GM11168 (cell line): Measurements from ENCODE around the gene SLC38A8.

Experiments
- in situ Hi-C: fragments of 300-500 bp; cut with MboI; formaldehyde crosslinking; loops from one replicate; pipeline ENCODE4 v1.12.0; 2022; ENCODE audit warnings: low sequenced_read_pairs; ENCODE audit not compliant: unreplicated experiment

The SLC38A8 gene

DNA sequence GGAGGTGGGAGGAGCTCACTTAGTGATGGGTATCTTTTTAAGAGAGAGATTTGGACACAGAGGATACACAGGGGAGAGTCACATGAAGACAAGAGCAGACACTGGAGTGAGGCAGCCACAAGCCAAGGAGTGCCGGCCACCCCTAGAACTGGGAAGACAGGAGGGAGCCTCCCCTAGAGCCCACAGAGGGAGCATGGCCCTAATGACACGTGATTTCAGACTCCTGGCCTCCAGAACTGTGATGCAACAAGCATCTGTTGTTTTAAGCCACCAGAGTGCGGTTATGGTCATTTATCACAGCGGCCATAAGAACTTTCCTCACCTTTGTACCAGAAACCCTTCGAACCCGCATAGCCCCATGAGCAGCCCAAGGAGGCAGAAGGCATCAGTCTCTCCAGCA, 33.3 kb downstream of the SLC38A8 start:
- in situ Hi-C loops = no loop called here

DNA sequence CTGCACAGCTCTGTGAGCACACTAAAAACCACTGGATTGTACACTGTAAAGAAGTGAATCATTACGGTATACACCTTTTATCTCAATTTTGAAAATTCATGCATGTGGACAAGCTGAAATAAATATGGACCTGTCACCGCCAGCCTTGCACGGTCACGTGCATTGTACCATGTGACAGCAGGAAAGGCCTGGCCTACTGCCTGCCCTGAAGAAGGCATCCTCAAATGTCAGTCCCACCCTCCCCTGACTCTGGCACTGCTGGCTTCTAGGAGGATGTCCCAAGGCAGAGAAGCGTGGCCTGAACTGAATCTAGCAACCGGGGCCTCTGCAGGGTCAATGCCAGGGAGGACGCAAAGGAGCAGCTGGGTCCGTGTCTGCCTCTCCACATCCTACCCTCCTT, 34.6 kb downstream of the SLC38A8 start:
- in situ Hi-C loops = no loop called here

DNA sequence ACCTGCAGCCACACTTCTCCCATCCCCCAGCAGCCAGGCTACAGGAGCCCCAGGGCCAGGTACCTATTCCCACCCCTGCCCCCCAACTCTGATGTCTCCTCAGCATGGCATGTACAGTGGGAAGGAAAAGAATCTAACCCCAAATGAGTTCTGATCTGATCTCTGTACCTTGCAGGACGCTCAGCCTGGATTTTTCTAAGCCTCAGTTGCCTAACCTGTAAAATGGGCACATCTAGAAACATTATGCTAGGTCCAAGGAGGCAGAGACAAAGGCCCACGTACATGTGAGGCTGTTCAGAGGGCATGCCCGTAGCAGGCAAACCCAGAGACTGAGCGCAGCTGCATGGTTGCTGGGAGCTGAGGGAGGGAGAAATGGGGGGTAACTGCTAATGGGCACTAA, 35.1 kb downstream of the SLC38A8 start:
- in situ Hi-C loops = no loop called here

DNA sequence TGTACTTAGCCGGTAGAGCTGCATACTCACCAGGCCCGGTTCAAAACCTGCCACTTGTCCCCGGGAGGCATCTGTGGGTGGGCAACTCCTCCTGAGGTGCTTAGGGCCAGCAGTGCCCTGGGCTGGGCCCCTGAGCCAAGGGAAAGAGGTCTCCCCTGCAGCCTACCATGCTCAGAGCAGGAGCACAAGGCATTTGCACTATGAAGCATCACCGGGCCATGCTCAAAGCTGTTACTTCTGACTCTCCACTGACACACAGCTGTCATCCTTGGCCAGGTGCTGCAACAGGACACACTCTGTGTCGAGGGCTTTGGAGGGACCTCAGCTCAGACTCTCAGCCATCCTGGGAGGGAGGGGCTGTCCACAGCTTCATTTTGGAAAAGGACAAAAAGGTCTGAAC, 37.2 kb downstream of the SLC38A8 start:
- in situ Hi-C loops = no loop called here

DNA sequence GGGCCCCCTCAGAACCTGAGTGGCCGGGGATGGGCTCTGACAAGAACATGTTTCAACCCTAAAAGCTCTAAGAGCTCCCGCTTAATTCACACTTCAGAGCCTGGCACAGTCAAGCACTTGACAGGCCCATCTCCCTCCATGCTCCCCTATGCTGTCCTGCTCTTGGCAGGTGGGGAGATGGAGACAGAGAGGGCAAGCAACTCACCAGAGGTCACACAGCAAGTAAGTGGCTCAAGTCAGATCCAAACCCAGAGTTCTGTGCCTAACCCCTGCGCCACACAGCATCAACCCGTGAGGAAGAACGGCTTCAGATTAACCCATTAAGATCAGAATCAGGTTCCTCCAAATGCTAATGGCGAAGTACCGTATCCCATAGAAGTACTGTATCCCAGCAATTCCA, 38.2 kb downstream of the SLC38A8 start:
- in situ Hi-C loops = no loop called here

DNA sequence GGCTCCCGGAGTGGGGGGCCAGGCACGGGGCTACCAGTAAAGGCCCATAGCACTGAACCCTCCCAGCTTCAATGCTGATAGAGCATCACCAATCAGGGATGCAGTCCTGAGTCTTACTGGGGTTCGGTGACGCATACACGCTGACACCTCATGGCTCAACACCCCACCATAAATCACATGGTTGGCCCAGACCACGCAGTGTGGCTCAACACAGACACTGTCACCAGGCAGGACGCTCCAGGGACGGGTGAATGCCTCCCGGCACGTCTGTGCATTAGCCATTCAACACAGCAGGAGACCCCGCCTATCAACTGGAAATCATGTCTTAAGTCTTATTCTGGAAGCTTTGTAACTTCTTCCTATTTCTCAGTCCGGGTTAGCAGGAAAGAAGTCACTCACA, 39.6 kb downstream of the SLC38A8 start:
- in situ Hi-C loops = no loop called here

DNA sequence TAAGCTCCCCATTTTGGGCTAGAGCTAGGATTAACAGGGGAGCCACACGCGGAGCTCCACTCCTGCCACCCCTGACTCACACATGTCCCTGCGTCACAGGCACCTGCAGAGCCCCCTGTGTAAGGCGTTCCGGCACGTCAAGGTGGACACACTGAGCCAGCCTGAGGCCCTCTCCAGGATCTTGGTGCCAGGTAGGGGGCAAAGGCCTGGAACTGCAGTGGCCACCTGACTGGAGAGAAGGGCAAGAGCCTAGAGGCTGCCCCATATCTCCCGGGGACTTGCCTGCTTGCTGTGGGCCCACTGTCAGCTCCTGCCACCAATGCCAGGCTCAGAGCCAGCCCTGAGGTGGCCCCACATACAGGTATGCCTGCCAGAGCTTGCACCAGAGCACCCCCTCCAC, 40.9 kb downstream of the SLC38A8 start:
- in situ Hi-C loops = no loop called here

DNA sequence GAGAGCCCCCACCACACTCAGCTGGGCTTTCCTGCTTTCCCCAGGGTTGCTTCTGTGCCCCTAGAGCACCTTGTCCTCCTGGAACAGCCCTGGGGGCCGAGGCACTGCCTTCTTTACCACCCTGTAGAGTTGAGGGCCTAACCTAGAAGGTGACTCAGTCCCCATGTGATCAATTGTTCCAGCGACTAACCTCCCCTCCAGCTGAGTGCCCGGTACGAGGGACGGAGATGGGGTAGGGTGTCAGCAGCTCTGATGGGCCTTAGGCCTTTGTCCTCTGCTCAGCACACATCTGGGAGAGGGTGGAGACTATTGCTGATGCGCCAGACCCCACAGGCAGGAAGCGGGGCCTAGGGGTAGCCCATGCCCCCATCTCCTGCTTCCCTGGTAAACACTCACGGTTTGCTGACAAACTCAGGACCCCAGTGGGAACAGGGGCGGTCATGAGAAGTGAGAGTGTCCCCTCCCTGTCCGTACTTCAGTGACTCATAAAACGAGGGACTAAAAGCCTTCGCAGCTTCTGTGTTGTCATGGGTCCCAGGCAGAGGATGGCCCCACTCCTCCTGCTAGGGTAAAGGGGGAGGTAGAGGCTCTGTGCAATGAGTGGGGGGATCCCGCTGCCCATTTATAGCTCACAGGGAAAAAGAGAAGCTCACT, 41.5 kb downstream of the SLC38A8 start:
- in situ Hi-C loops = no loop called here

DNA sequence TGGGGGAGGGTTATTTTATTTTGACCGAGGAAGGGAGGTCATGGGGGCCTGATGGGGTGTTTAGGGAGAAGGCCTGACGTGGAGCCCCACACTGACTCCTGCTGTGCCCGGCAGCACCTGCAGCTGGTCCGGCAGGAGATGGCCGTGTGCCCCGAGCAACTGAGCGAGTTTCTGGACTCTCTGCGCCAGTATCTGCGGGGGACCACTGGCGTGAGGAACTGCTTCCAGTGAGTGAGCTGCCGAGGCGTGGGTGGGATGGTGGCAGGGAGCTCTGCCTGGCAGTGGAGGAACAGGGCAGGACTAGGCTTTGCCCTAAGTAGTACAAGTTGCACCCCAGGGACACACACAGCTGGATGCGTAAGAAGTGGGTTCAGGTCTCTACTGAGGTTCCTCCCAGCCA, 44.5 kb downstream of the SLC38A8 start:
- in situ Hi-C loops = no loop called here

DNA sequence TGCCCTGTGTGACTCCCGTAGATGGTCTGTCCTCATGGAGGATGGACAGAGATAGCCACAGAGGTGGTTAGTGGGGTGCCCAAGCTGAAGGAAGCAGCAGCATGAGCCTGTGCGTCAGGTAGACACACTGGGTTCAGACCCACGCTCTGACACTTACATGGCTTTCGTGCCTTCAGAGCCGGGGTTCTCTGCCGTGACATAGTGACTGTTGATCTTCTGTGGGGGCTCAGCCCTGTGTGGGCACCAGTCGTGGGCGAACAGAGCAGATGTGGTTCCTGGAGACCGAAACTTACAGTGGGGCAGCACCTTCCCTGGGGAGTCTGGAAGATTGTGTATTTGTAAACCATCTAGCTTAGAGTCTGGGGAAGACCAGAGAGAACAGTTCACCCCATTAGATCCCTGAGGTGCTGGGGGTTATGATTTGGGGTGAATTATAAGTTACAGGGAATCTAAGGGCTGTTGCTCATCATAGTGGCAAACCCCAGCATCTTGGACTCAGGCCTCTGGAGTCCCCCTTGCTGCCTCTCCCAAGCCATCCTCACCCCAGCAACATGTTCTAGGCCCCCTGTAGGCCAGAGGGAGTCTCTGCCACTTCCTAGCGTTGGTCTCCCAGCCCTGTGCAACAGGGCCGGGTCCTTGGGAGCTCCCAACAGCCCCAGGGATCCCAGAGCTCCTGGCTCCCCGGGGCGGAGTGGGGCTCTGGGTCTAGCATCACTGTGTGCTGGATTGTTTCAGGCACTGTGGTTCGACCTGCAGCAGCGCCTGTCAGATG, 45.9 kb downstream of the SLC38A8 start:
- in situ Hi-C loops = no loop called here

DNA sequence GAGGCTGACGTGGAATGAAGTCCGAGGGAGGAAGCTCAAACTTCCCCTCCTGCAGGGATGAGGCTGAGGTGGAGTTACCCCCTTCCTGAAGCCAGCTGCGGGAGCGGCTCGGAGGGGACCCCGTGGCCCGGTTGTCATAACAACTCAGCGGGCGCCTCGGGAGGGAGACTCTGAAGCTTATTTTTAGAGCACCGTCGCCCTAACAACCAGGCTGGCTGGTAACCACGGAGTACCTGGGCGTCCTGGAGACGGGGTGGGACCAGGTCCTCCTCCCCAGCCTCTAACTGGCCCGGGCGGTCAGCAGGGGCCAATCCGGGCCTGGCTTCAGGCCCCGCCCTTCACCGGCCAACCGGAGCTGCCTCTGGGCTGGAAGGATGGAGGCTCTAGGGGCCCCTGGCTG, 46.8 kb downstream of the SLC38A8 start:
- in situ Hi-C loops = no loop called here

DNA sequence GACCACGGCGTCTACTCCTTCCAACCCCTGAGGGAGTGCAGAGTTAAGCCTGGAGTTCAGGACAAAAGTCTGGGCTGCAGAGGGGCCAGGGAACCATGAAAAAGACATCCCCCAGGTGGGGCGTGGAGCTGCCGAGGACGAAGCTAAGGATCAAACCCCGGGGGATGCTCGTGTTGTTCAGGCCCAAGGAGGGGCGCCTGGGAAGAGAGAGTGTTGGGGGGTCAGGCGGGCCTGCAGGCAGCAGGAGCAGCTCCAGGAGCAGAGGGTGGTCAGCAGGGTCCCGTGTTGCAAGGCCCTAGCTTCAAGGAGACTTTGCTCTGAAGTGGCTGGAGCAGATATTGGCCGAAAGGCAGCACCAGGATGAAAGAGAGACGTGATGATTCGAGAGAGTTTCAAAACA, 47.9 kb downstream of the SLC38A8 start:
- in situ Hi-C loops = no loop called here

DNA sequence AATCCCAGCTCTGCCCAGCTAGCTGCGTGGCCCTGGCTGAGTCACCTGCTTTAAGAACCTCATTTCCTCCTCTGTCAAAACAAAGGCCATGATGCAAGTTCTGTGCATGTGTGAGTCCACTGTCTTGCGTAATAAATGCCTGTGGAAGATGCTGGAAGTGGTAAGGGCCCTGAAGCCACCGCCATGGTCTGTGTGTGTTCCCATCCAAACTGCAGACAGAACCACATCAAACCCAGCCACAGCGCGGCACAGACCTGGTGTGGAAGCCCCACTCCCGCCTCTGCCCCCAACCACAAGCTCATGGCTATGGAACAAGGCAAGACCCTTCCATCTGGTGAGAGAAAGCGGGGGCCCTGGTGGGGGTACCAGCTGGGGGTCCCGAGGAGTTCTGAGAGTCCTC, 48.5 kb downstream of the SLC38A8 start:
- in situ Hi-C loops = no loop called here

DNA sequence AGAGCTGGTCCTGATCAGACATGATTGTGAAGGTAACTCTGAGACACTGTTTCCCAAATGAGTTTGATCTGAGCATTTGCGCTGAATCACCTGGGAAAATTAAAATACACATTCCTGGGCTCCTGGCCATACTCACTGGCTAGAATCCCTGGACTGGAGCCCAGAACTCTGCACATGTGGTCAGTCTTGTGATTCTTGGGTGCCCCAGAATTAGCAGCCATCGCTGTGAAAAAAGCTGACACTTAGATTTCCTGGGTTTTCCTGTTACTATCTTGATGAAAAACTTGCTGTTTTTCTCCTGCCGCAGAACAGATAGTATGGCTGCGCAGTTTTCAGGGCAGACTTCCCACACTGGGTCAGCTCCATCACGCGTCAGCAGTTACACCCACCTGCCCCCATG, 50.0 kb downstream of the SLC38A8 start:
- in situ Hi-C loops = no loop called here

DNA sequence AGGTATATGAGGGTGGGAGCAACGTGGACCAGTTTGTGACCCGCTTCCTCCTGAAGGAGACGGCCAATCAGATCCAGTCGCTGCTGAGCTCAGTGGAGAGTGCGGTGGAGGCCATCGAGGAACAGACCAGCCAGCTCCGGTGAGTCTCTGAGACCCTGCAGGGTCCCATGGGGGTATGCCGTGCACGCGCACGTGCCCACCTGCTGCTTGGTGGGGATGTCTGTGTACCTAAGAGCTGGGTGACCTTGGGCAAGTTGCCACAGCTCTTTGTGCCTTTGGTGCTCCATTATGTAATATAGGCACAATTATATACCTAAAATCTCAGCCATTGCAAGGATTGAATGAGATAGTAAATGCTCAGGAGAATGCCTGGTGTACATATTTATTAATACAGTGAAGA, 52.1 kb downstream of the SLC38A8 start:
- in situ Hi-C loops = no loop called here

DNA sequence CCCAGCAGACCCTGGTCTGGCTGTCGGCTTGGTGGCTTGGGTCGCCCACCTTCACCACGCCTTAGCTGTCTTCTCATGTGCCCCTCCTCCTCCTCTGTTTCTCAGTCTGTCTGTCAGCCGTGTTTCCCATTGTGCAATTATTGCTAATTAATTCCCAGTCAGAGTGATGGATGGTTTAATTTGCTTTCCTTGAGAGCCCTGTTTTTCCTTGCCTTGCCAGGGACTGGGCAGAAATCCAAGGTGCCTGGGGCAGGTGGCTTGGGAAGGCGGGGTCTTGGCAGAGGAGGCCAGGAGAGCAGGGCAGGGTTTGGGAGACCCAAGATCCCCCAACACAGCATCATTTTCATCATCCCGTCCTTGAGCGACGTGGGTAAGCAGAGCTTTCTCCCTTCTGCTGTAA, 53.3 kb downstream of the SLC38A8 start:
- in situ Hi-C loops = no loop called here

DNA sequence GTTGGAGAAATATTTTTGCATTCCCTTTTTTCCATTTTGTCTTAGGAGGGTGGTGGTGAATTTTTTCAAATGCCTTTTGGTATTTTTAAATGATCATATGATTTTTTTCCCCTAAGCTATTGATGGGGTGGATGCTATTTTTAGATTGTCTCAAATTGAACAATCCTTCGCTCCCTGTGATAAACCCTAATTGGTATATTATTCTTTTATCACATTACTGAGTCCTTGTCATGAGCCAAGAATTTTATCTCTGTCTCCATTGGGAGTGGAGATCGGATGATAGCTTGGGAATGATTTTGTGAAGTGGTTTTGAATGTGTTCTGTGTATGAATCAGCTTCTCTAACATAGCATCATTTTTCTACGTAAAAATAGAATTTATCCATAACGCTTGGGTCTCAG, 59.1 kb downstream of the SLC38A8 start:
- in situ Hi-C loops = no loop called here

DNA sequence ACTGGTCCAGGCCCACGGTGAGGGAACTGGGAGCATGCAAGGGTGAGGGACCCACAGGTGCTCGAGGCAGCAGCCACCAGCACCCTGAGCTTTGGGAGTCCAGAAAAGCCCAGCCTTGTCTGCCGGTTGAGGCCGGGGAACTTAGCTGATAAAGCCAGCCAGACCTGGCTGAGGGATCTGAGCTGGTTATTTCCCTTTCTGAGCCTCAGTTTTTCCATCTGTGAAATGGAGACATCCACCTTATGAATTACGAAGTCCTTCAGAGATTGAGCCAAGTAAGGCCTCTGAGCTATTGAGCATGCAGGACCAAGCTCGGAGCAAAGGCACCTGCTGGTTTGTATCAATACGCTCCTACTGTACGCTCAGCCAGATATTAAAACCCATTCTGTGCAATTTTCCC, 60.8 kb downstream of the SLC38A8 start:
- in situ Hi-C loops = no loop called here

DNA sequence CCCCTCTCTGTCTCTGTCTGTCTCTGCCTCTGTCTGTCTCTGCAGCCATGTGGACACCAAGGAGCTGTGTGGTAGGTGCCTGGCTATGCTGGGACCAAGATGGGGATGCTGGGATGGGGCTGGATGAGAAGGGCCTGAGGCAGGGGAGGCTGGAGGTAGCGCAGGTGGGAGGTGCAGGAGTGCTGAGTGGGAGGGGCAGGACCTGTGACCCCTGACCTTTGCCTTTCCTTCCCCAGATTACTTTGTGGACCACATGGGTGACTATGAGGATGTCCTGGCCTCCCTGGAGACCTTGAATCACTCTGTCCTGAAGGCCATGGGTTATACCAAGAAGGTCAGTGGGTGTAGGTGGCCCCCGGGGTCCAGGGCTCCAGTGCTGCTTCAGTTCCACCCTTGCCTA, 61.8 kb downstream of the SLC38A8 start:
- in situ Hi-C loops = no loop called here

DNA sequence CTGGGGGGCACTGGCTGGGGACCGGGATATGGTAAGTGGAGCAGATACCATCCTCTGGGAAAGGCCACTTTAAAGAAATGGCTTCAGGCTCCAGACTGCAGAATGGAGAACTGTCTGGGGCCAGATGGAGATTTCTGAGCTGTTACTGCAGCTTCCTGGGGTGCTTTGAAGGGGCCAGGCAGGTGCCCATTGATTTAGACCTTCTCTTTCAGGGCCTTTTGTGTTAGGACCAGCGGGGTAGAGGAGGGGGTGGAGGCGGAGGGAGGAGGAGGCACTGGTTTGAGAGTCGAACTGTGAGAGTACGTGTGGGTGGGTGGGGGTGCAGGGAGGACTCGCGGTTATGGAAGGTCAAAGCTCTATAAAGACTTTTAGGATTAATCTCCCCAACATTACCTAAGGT, 63.2 kb downstream of the SLC38A8 start:
- in situ Hi-C loops = no loop called here

DNA sequence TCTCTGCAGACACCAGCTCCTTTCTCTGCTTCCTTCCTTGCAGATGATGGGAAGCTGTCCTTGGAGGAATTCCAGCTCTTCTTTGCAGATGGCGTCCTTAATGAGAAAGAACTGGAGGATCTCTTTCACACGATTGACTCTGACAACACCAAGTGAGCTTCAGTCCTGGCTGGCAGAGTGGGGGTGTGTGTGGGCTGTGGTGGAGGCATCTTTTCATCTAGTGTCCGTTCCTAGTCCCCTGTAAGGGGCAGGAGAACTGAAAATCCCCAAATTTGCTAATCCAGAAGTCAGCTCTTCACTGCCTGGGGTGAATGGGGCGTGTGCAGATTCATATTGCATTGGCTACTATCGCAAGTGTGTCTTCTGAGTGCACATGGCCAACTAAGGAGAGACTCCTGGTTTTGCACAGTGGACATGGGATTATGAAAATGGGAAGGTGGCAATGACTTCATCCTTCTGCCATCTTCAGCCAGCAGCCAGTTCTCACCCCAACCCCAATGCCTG, 64.1 kb downstream of the SLC38A8 start:
- in situ Hi-C loops = no loop called here
